Colonic mucosa (tissue), 4 donors: ENCODE data around the gene BIK. TPM values are rescaled to one million over a fixed set of nuclear protein-coding genes. Genes with fewer than 3 reads are reported as not detected.
"Not testable (repeated sequence)": the region's sequence is repeated elsewhere in the genome, so short reads cannot be mapped to it uniquely, and the experiment has no call there.

Experiments
- DNase-seq: peaks from one replicate; pipeline ENCODE4 v3.0.0-alpha.2; 2020
- H3K27ac ChIP-seq: fragments of 200-600 bp; one replicate; pipeline ENCODE4 v1.8.0; 2021
- H3K27me3 ChIP-seq: fragments of 200-600 bp; one replicate; pipeline ENCODE4 v1.8.0; 2021
- H3K36me3 ChIP-seq: fragments of 200-600 bp; one replicate; pipeline ENCODE4 v1.8.0; 2021
- H3K4me1 ChIP-seq: fragments of 200-600 bp; one replicate; pipeline ENCODE4 v1.8.0; 2021; ENCODE audit warnings: mild to moderate bottlenecking
- H3K4me3 ChIP-seq: fragments of 200-600 bp; one replicate; pipeline ENCODE4 v1.8.0; 2021
- H3K9ac ChIP-seq, 2 donors: one replicate each; pipeline ENCODE4 v1.7.0; 2013; ENCODE audit warnings: control low read depth in 2 of 2, low read depth in 2 of 2, low read length in 2 of 2
- H3K9me3 ChIP-seq: fragments of 200-600 bp; one replicate; pipeline ENCODE4 v1.8.0; 2021
- CTCF ChIP-seq: fragments of 200-600 bp; IDR thresholded peaks from one replicate; pipeline ENCODE4 v1.8.0; 2022; ENCODE audit warnings: antibody characterized with exemption, mild to moderate bottlenecking
- intact Hi-C: fragments of 100-400 bp; cut with DNase I; formaldehyde crosslinking; loops from one replicate; pipeline ENCODE4 v1.14.1; 2022
- total RNA-seq, 2 donors: library from RNA; stranded (reverse); fragmentation: NEBNext Ultra II Directional in 1 of 2; extraction: Animal tissue kit (Norgen Biotek cat#: 25700) in 1 of 2; gene quantifications; one replicate each; pipeline ENCODE4 v1.2.1, GENCODE V29; 2021
- donor health status: healthy.
- donor health status: DM: no; HTN: no; CAD: no.
- donor health status: DM: no; HTN: no; CAD: no.

BIK gene
- total RNA-seq, 2 donors from 2014 or later: 29.5 to 31.4 TPM

DNA sequence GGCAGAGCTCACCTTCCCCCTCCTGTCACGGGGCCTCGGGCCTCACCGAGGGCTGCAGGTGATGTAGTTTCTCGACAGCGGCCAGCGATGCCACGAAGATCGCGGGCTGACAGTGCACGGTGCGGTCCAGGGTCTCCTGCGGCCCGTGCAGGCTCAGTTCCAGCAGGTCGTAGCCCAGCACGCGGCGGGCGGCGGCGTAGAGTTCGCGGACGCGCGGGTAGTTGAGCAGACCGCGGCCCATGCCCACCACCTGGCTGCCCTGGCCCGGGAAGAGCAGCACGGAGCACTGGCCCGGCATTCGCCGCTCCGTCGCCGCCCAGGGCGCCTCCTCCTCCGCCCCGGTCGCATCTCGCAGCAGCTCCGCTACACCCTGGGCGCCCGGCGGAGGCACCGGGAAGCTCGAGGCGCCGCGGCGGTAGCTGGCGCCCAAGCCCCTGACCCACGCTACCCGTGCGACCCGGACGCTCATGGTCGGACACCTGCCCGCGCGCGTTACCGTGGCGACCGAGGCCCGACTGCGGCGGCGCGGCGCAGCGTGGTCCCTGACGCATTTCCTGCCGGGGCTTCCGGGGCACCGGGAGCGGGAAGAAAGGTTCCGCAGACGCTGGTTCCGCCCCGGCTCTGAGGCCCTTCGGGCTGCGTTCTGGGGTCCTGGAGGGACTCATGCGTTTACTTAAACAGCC lies 32.5 kb downstream of the BIK start, which contains the start of gene MCAT:
MCAT (minus strand) TSS at position 519 of the 683 bp plus-strand sequence; CDS start at position 469, 50 bp downstream.
- peak; percentile 85 for DNase-seq
- peak within 1 kb of the TSS; percentile 49 for H3K27ac ChIP-seq
- H3K9ac ChIP-seq: peak within 1 kb of the TSS; percentile 79 to 91
- no peaks in the 10 kb centered on the region for H3K27me3 ChIP-seq
- TF ChIP-seq CTCF: no peak
- H3K9me3 ChIP-seq: no peaks in the 10 kb centered on the region
- peak within 1 kb of the TSS; percentile 91 for H3K4me3 ChIP-seq
- peaks cover 8% of the 10 kb centered on the region for H3K4me1 ChIP-seq
- no peaks in the 10 kb centered on the region for H3K36me3 ChIP-seq
- intact Hi-C loops: no loop called here

- intact Hi-C loops: no loop called here
- no peaks in the 10 kb centered on the region for H3K36me3 ChIP-seq
- no peaks in the 10 kb centered on the region for H3K9me3 ChIP-seq
- H3K9ac ChIP-seq: no peak overlapping the region
- H3K27me3 ChIP-seq: no peaks in the 10 kb centered on the region
- H3K27ac ChIP-seq: no peak overlapping the region
- no peak for TF ChIP-seq CTCF
- H3K4me3 ChIP-seq: no peak overlapping the region
- peaks cover 8% of the 10 kb centered on the region for H3K4me1 ChIP-seq
- no peak for DNase-seq
Observed at GRCh38 chr22:43144949-43145348, 34.4 kb downstream of the BIK start.

GRCh38 chr22:43145371-43145770 lies 34.8 kb downstream of the BIK start:
- H3K4me3 ChIP-seq, intact Hi-C loops, H3K36me3 ChIP-seq, H3K4me1 ChIP-seq, H3K27me3 ChIP-seq, DNase-seq, H3K9me3 ChIP-seq, H3K9ac ChIP-seq, H3K27ac ChIP-seq: not testable (repeated sequence)

- DNase-seq, H3K27ac ChIP-seq, H3K9ac ChIP-seq, intact Hi-C loops, H3K9me3 ChIP-seq, H3K27me3 ChIP-seq, H3K36me3 ChIP-seq, H3K4me3 ChIP-seq: not testable (repeated sequence)
- H3K4me1 ChIP-seq: peaks cover 13% of the 10 kb centered on the region
Observed at GRCh38 chr22:43146332-43146731, 35.8 kb downstream of the BIK start.

GRCh38 chr22:43147821-43148220 lies 37.3 kb downstream of the BIK start:
- H3K27ac ChIP-seq: peak overlapping the region; percentile 38
- H3K4me3 ChIP-seq: no peak overlapping the region
- intact Hi-C loops: no loop called here
- H3K4me1 ChIP-seq: peaks cover 5% of the 10 kb centered on the region
- no peaks in the 10 kb centered on the region for H3K9me3 ChIP-seq
- no peak for DNase-seq
- TF ChIP-seq CTCF: no peak
- H3K27me3 ChIP-seq: no peaks in the 10 kb centered on the region
- no peak overlapping the region for H3K9ac ChIP-seq
- H3K36me3 ChIP-seq: no peaks in the 10 kb centered on the region

DNA sequence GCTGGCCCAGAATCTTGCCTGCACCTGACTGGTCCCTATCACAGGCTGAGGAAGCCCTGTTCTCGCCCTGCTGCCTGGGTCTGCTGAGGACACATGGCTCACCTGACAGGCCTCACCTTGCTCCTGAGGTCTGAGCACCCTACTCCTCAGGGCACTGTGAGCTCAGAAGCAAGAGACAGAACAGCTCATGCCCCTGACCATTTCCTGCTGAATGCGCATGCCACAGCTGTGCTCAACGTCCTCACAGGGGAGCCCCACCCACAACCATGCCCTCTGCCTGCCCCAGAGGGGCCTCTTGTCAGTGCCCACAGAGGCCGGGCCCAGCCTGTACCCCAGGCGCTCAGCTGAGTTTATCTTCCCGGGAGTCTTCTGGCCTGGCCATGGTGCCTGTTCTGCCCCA lies 38.0 kb downstream of the BIK start:
- H3K9me3 ChIP-seq: no peaks in the 10 kb centered on the region
- peak overlapping the region in 1 of 2 donors; percentile 40 for H3K9ac ChIP-seq
- no peaks in the 10 kb centered on the region for H3K36me3 ChIP-seq
- H3K4me3 ChIP-seq: no peak overlapping the region
- DNase-seq: no peak
- TF ChIP-seq CTCF: no peak
- peaks cover 5% of the 10 kb centered on the region for H3K4me1 ChIP-seq
- no peaks in the 10 kb centered on the region for H3K27me3 ChIP-seq
- intact Hi-C loops: no loop called here
- H3K27ac ChIP-seq: no peak overlapping the region
